GM06990 (cell line): Measurements from ENCODE around the gene FBXL13.

Source experiments
- DNase-seq: peaks from one replicate; pipeline ENCODE4 v3.0.0-alpha.2; 2011; ENCODE audit not compliant: insufficient read length; ENCODE audit errors: extremely low read depth
- H3K27me3 ChIP-seq: replicated peaks from 2 replicates; pipeline ENCODE4 v1.6.0; 2011; ENCODE audit warnings: low read length; ENCODE audit not compliant: control insufficient read depth, insufficient read depth
- H3K36me3 ChIP-seq: 2 replicates; pipeline ENCODE4 v1.5.1; 2011; ENCODE audit warnings: low read length; ENCODE audit not compliant: control insufficient read depth, insufficient read depth
- H3K4me3 ChIP-seq: replicated peaks from 2 replicates; pipeline ENCODE4 v1.5.1; 2011; ENCODE audit warnings: low read depth, mild to moderate bottlenecking, control low read depth, low read length
- TF ChIP-seq, protein P1 (sequence below): IDR thresholded peaks from 2 replicates; pipeline ENCODE4 v1.5.1; 2011; ENCODE audit warnings: low read length, control low read depth, mild to moderate bottlenecking, inconsistent platforms; ENCODE audit not compliant: insufficient read depth, poor library complexity, severe bottlenecking

The FBXL13 gene

GRCh38 chr7:102866535-102867215 is 207.9 kb downstream of the FBXL13 start:
- Histone ChIP-seq H3K4me3 (no peak overlapping the region), H3K27me3 (no peaks in the 10 kb centered on the region), H3K36me3 (no peaks in the 10 kb centered on the region)
- TF ChIP-seq, protein P1, sequence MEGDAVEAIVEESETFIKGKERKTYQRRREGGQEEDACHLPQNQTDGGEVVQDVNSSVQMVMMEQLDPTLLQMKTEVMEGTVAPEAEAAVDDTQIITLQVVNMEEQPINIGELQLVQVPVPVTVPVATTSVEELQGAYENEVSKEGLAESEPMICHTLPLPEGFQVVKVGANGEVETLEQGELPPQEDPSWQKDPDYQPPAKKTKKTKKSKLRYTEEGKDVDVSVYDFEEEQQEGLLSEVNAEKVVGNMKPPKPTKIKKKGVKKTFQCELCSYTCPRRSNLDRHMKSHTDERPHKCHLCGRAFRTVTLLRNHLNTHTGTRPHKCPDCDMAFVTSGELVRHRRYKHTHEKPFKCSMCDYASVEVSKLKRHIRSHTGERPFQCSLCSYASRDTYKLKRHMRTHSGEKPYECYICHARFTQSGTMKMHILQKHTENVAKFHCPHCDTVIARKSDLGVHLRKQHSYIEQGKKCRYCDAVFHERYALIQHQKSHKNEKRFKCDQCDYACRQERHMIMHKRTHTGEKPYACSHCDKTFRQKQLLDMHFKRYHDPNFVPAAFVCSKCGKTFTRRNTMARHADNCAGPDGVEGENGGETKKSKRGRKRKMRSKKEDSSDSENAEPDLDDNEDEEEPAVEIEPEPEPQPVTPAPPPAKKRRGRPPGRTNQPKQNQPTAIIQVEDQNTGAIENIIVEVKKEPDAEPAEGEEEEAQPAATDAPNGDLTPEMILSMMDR = no peak
- DNase-seq = no peak

GRCh38 chr7:102864958-102865357 is 209.6 kb downstream of the FBXL13 start:
- Histone ChIP-seq H3K27me3 (no peaks in the 10 kb centered on the region), H3K4me3 (no peak overlapping the region), H3K36me3 (no peaks in the 10 kb centered on the region)
- DNase-seq = no peak
- TF ChIP-seq, protein P1 = no peak

GRCh38 chr7:102860351-102860811 is 214.2 kb downstream of the FBXL13 start:
- no peaks in the 10 kb centered on the region for H3K36me3 ChIP-seq

DNA sequence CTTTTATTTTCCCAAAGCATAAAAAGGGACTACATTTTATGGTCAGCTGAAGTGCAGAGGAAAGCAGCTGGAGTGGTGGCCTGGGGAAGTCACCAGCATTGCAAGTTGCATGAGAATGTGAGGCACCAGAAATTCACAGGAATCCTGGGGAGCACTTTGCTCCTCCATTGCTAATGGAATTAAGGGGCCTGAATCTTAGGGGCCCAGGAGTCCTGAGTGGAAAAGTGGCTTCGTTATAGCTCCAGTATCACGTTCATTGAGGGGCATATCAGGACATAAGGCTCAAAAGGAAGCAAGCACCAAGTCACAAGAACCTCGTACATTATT is 214.8 kb downstream of the FBXL13 start:
- TF ChIP-seq, protein P1 = no peak
- no peaks in the 10 kb centered on the region for H3K27me3 ChIP-seq
- no peak overlapping the region for H3K4me3 ChIP-seq
- H3K36me3 ChIP-seq = no peaks in the 10 kb centered on the region
- DNase-seq = no peak

More at GRCh38 chr7:102860351-102860811, 214.2 kb downstream of the FBXL13 start:
- Histone ChIP-seq H3K4me3 (no peak overlapping the region), H3K27me3 (no peaks in the 10 kb centered on the region)
- TF ChIP-seq, protein P1 = no peak
- no peak for DNase-seq

GRCh38 chr7:102859084-102859798 is 215.4 kb downstream of the FBXL13 start:
- Histone ChIP-seq H3K27me3 (no peaks in the 10 kb centered on the region), H3K36me3 (no peaks in the 10 kb centered on the region), H3K4me3 (no peak overlapping the region)
- TF ChIP-seq, protein P1 = no peak
- no peak for DNase-seq
